Activated CD4-positive, alpha-beta T cell treated with anti-CD3 and anti-CD28 coated beads, Interleukin-2, amount 10 ng/mL, durations not matched to agents 7 days and 5 days (primary cell): Measurements from ENCODE around the gene LPA. TPM values are rescaled to one million over a fixed set of nuclear protein-coding genes. Genes with fewer than 3 reads are reported as not detected.
A peak's percentile ranks its signal among the peaks of the same experiment; 100 is the strongest.
"Not testable (repeated sequence)": the region's sequence is repeated elsewhere in the genome, so short reads cannot be mapped to it uniquely, and the experiment has no call there.

Source experiments
- CTCF ChIA-PET: fragments of 350-600 bp; sonication (Branson Sonifier 250); formaldehyde crosslinking; loops from one replicate; lab custom pipeline; 2021; ENCODE audit warnings: antibody characterized with exemption; lab: Charles Lee
- POLR2A ChIA-PET: fragments of 350-600 bp; sonication (Branson Sonifier 250); formaldehyde crosslinking; loops from one replicate; lab custom pipeline; 2021; ENCODE audit warnings: antibody characterized with exemption; lab: Charles Lee
- DNase-seq: peaks from one replicate; pipeline ENCODE4 v3.0.0-alpha.2; 2020
- H3K27ac Mint-ChIP-seq: one replicate; pipeline ENCODE4 v1.8.0; 2021; ENCODE audit warnings: mild to moderate bottlenecking, moderate library complexity, mixed read lengths
- H3K27me3 Mint-ChIP-seq: one replicate; pipeline ENCODE4 v1.8.0; 2021; ENCODE audit warnings: mixed read lengths
- H3K36me3 Mint-ChIP-seq: one replicate; pipeline ENCODE4 v1.8.0; 2021; ENCODE audit warnings: low read depth, mixed read lengths
- H3K4me1 Mint-ChIP-seq: one replicate; pipeline ENCODE4 v1.8.0; 2021; ENCODE audit warnings: mixed read lengths
- H3K4me3 Mint-ChIP-seq: one replicate; pipeline ENCODE4 v1.8.0; 2021; ENCODE audit warnings: mild to moderate bottlenecking, moderate library complexity, mixed read lengths
- H3K9me3 Mint-ChIP-seq: one replicate; pipeline ENCODE4 v1.8.0; 2021; ENCODE audit warnings: mixed read lengths
- total RNA-seq, 2 experiments: library from RNA; stranded (reverse); gene quantifications; one replicate each; pipeline ENCODE4 v1.2.3, GENCODE V29; 2021

Gene LPA
- total RNA-seq, 2 experiments from 2014 or later: not detected

GRCh38 chr6:160679402-160679769 lies 15.3 kb upstream of the LPA start:
- no peak overlapping the region for H3K4me3 Mint-ChIP-seq
- no peaks in the 10 kb centered on the region for H3K36me3 Mint-ChIP-seq
- H3K4me1 Mint-ChIP-seq: no peaks in the 10 kb centered on the region
- H3K27me3 Mint-ChIP-seq: peaks cover 7% of the 10 kb centered on the region
- ChIA-PET CTCF (no interaction called here), POLR2A (no interaction called here)
- H3K27ac Mint-ChIP-seq: no peak overlapping the region
- no peak for DNase-seq
- no peaks in the 10 kb centered on the region for H3K9me3 Mint-ChIP-seq

GRCh38 chr6:160678744-160679401 lies 14.8 kb upstream of the LPA start:
- H3K4me3 Mint-ChIP-seq: no peak overlapping the region
- ChIA-PET CTCF (no interaction called here), POLR2A (no interaction called here)
- H3K4me1 Mint-ChIP-seq: no peaks in the 10 kb centered on the region
- DNase-seq: no peak
- peaks cover 7% of the 10 kb centered on the region for H3K27me3 Mint-ChIP-seq
- H3K27ac Mint-ChIP-seq: no peak overlapping the region
- no peaks in the 10 kb centered on the region for H3K9me3 Mint-ChIP-seq
- no peaks in the 10 kb centered on the region for H3K36me3 Mint-ChIP-seq

GRCh38 chr6:160678230-160678629 lies 14.2 kb upstream of the LPA start:
- CTCF ChIA-PET: no interaction called here
- H3K27ac Mint-ChIP-seq: no peak overlapping the region

GRCh38 chr6:160676418-160676817 lies 12.3 kb upstream of the LPA start:
- H3K4me1 Mint-ChIP-seq, H3K4me3 Mint-ChIP-seq, H3K36me3 Mint-ChIP-seq, H3K27ac Mint-ChIP-seq, CTCF ChIA-PET, H3K27me3 Mint-ChIP-seq, POLR2A ChIA-PET, H3K9me3 Mint-ChIP-seq, DNase-seq: not testable (repeated sequence)

More at GRCh38 chr6:160678230-160678629, 14.2 kb upstream of the LPA start:
- peaks cover 7% of the 10 kb centered on the region for H3K27me3 Mint-ChIP-seq
- H3K4me3 Mint-ChIP-seq: no peak overlapping the region
- peaks cover 2% of the 10 kb centered on the region for H3K9me3 Mint-ChIP-seq
- POLR2A ChIA-PET: no interaction called here
- no peaks in the 10 kb centered on the region for H3K4me1 Mint-ChIP-seq
- DNase-seq: no peak
- no peaks in the 10 kb centered on the region for H3K36me3 Mint-ChIP-seq

- no peaks in the 10 kb centered on the region for H3K36me3 Mint-ChIP-seq
- CTCF ChIA-PET: interaction anchor here (0.5 kb wide), 1 partner anchor 692 kb away, joined by 3 read pairs; no protein-coding TSS in a partner anchor
- no peak overlapping the region for H3K27ac Mint-ChIP-seq
- no peaks in the 10 kb centered on the region for H3K4me1 Mint-ChIP-seq
- H3K4me3 Mint-ChIP-seq: no peak overlapping the region
- H3K9me3 Mint-ChIP-seq: peaks cover 4% of the 10 kb centered on the region
- DNase-seq: no peak
- peaks cover 3% of the 10 kb centered on the region for H3K27me3 Mint-ChIP-seq
- POLR2A ChIA-PET: no interaction called here
Measured at GRCh38 chr6:160668589-160668988, 4.5 kb upstream of the LPA start.

- Mint-ChIP-seq H3K27me3 (peaks cover 3% of the 10 kb centered on the region), H3K36me3 (no peaks in the 10 kb centered on the region), H3K9me3 (no peaks in the 10 kb centered on the region), H3K4me1 (no peaks in the 10 kb centered on the region), H3K4me3 (no peak overlapping the region), H3K27ac (no peak overlapping the region)
- CTCF ChIA-PET: no interaction called here
- peak; percentile 47 for DNase-seq
- POLR2A ChIA-PET: no interaction called here
Measured at GRCh38 chr6:160667639-160668481, 3.8 kb upstream of the LPA start.

- no peak overlapping the region for H3K27ac Mint-ChIP-seq
- POLR2A ChIA-PET: no interaction called here
- CTCF ChIA-PET: no interaction called here
Measured at GRCh38 chr6:160662842-160663241, 1.2 kb downstream of the LPA start.

GRCh38 chr6:160662429-160662828 lies 1.6 kb downstream of the LPA start:
- H3K4me1 Mint-ChIP-seq: no peaks in the 10 kb centered on the region
- no peak for DNase-seq
- no peak overlapping the region for H3K27ac Mint-ChIP-seq
- H3K4me3 Mint-ChIP-seq: no peak overlapping the region
- no peaks in the 10 kb centered on the region for H3K27me3 Mint-ChIP-seq
- ChIA-PET POLR2A (no interaction called here), CTCF (no interaction called here)
- no peaks in the 10 kb centered on the region for H3K36me3 Mint-ChIP-seq
- peaks cover 4% of the 10 kb centered on the region for H3K9me3 Mint-ChIP-seq

More at GRCh38 chr6:160662842-160663241, 1.2 kb downstream of the LPA start:
- H3K9me3 Mint-ChIP-seq: peaks cover under 1% of the 10 kb centered on the region
- H3K4me1 Mint-ChIP-seq: no peaks in the 10 kb centered on the region
- H3K27me3 Mint-ChIP-seq: no peaks in the 10 kb centered on the region
- H3K4me3 Mint-ChIP-seq: no peak overlapping the region
- no peaks in the 10 kb centered on the region for H3K36me3 Mint-ChIP-seq
- no peak for DNase-seq

GRCh38 chr6:160661216-160661615 lies 2.9 kb downstream of the LPA start:
- Mint-ChIP-seq H3K27ac (no peak overlapping the region), H3K4me1 (no peaks in the 10 kb centered on the region), H3K36me3 (no peaks in the 10 kb centered on the region), H3K9me3 (peaks cover 10% of the 10 kb centered on the region), H3K4me3 (no peak overlapping the region), H3K27me3 (no peaks in the 10 kb centered on the region)
- DNase-seq: no peak
- CTCF ChIA-PET: no interaction called here
- POLR2A ChIA-PET: no interaction called here

GRCh38 chr6:160659562-160659961 lies 4.5 kb downstream of the LPA start:
- CTCF ChIA-PET: no interaction called here
- H3K36me3 Mint-ChIP-seq: no peaks in the 10 kb centered on the region
- no peak overlapping the region for H3K27ac Mint-ChIP-seq
- no peaks in the 10 kb centered on the region for H3K27me3 Mint-ChIP-seq
- DNase-seq: no peak
- POLR2A ChIA-PET: no interaction called here
- H3K9me3 Mint-ChIP-seq: peaks cover 10% of the 10 kb centered on the region
- H3K4me3 Mint-ChIP-seq: no peak overlapping the region
- H3K4me1 Mint-ChIP-seq: no peaks in the 10 kb centered on the region

- Mint-ChIP-seq H3K27me3 (no peaks in the 10 kb centered on the region), H3K4me1 (no peaks in the 10 kb centered on the region), H3K4me3 (no peak overlapping the region), H3K36me3 (no peaks in the 10 kb centered on the region), H3K9me3 (peaks cover 1% of the 10 kb centered on the region), H3K27ac (no peak overlapping the region)
- peak; percentile 6 for DNase-seq
- POLR2A ChIA-PET: no interaction called here
- CTCF ChIA-PET: no interaction called here
Measured at GRCh38 chr6:160634706-160635105, 29.4 kb downstream of the LPA start.

GRCh38 chr6:160595838-160596832 lies 67.9 kb downstream of the LPA start:
- POLR2A ChIA-PET: no interaction called here
- H3K4me3 Mint-ChIP-seq: no peak overlapping the region
- no peak overlapping the region for H3K27ac Mint-ChIP-seq
- no peaks in the 10 kb centered on the region for H3K4me1 Mint-ChIP-seq
- CTCF ChIA-PET: no interaction called here
- no peaks in the 10 kb centered on the region for H3K36me3 Mint-ChIP-seq
- peaks cover 3% of the 10 kb centered on the region for H3K9me3 Mint-ChIP-seq
- no peaks in the 10 kb centered on the region for H3K27me3 Mint-ChIP-seq
- no peak for DNase-seq

GRCh38 chr6:160595297-160595696 lies 68.8 kb downstream of the LPA start:
- H3K4me3 Mint-ChIP-seq, H3K27ac Mint-ChIP-seq, DNase-seq, H3K36me3 Mint-ChIP-seq, H3K27me3 Mint-ChIP-seq, CTCF ChIA-PET, POLR2A ChIA-PET, H3K4me1 Mint-ChIP-seq, H3K9me3 Mint-ChIP-seq: not testable (repeated sequence)
